GM23248 (cell line): Measurements from ENCODE around the gene NCBP3. TPM values are rescaled to one million over a fixed set of nuclear protein-coding genes. Genes with fewer than 3 reads are reported as not detected.
A peak's percentile ranks its signal among the peaks of the same experiment; 100 is the strongest.

Experiments
- DNase-seq: peaks from one replicate; pipeline ENCODE4 v3.0.0-alpha.2; 2015
- H2AFZ ChIP-seq: fragments of 200-600 bp; sonication (generic); 2 replicates; pipeline ENCODE4 v1.6.1; 2016; ENCODE audit warnings: antibody characterized with exemption
- H3F3A ChIP-seq: fragments of 200-600 bp; sonication (generic); 2 replicates; pipeline ENCODE4 v1.6.1; 2016; ENCODE audit warnings: mild to moderate bottlenecking, antibody characterized with exemption, mixed run types; ENCODE audit not compliant: insufficient read depth
- H3K27ac ChIP-seq: fragments of 200-600 bp; sonication (generic); 2 replicates; pipeline ENCODE4 v1.5.1; 2016; ENCODE audit warnings: mild to moderate bottlenecking
- H3K27me3 ChIP-seq: fragments of 200-600 bp; sonication (generic); replicated peaks from 2 replicates; pipeline ENCODE4 v1.6.1; 2016; ENCODE audit warnings: mild to moderate bottlenecking; ENCODE audit not compliant: insufficient read depth
- H3K36me3 ChIP-seq: fragments of 200-600 bp; sonication (generic); 2 replicates; pipeline ENCODE4 v1.6.1; 2016; ENCODE audit warnings: low read depth, mild to moderate bottlenecking
- H3K4me1 ChIP-seq: fragments of 200-600 bp; sonication (generic); 2 replicates; pipeline ENCODE4 v1.6.1; 2016; ENCODE audit warnings: mild to moderate bottlenecking; ENCODE audit not compliant: insufficient read depth
- H3K4me2 ChIP-seq: fragments of 200-600 bp; sonication (generic); one replicate; pipeline ENCODE4 v1.6.1; 2016; ENCODE audit warnings: mild to moderate bottlenecking; ENCODE audit not compliant: unreplicated experiment
- H3K4me3 ChIP-seq: fragments of 200-600 bp; sonication (generic); 2 replicates; pipeline ENCODE4 v1.5.1; 2016; ENCODE audit warnings: mild to moderate bottlenecking
- H3K79me2 ChIP-seq: fragments of 200-600 bp; sonication (generic); 2 replicates; pipeline ENCODE4 v1.6.1; 2016; ENCODE audit warnings: mild to moderate bottlenecking; ENCODE audit not compliant: insufficient read depth
- H3K9ac ChIP-seq: fragments of 200-600 bp; sonication (generic); 2 replicates; pipeline ENCODE4 v1.6.1; 2016; ENCODE audit warnings: mild to moderate bottlenecking
- H3K9me2 ChIP-seq: fragments of 200-600 bp; sonication (generic); 2 replicates; pipeline ENCODE4 v1.6.1; 2016; ENCODE audit warnings: mixed run types, mild to moderate bottlenecking, moderate library complexity; ENCODE audit not compliant: insufficient read depth
- H3K9me3 ChIP-seq: fragments of 200-600 bp; sonication (generic); one replicate; pipeline ENCODE4 v1.6.1; 2017; ENCODE audit warnings: low read depth
- H4K20me1 ChIP-seq: fragments of 200-600 bp; sonication (generic); 2 replicates; pipeline ENCODE4 v1.6.0; 2016; ENCODE audit not compliant: insufficient read depth
- EZH2 ChIP-seq: fragments of 200-600 bp; sonication (generic); IDR thresholded peaks from 2 replicates; pipeline ENCODE4 v1.6.1; 2018; ENCODE audit warnings: antibody characterized with exemption, mild to moderate bottlenecking; ENCODE audit not compliant: insufficient read depth, poor library complexity, severe bottlenecking
- EZH2phosphoT487 ChIP-seq: fragments of 200-600 bp; sonication (generic); IDR thresholded peaks from 2 replicates; pipeline ENCODE4 v1.6.1; 2018; ENCODE audit warnings: antibody characterized with exemption, moderate library complexity, mild to moderate bottlenecking, low read depth; ENCODE audit not compliant: insufficient read depth
- WGBS, 2 experiments: methylation state at CpG; one replicate each; pipeline ENCODE4 v1.1.6; 2015 to 2017; ENCODE audit warnings: low lambda C conversion rate in 2 of 2, low coverage in 1 of 2; ENCODE audit errors: missing lambda C conversion rate in 2 of 2; 5-methylcytosine and 5-hydroxymethylcytosine counted together
- in situ Hi-C: fragments of 300-500 bp; cut with MboI; formaldehyde crosslinking; loops from 2 replicates; pipeline ENCODE4 v1.15.0; 2020
- polyA plus RNA-seq: library from polyadenylated mRNA; unstranded; fragments of >200 nt; fragmentation: Nextera tagmentation; extraction: Ambion mirVana; gene quantifications from 2 replicates; pipeline ENCODE4 v1.2.1, GENCODE V29; 2016
- total RNA-seq: library from RNA; depleted of rRNA; stranded (reverse); fragments of >200 nt; shearing (Covaris generic); gene quantifications from 2 replicates; pipeline ENCODE4 v1.2.3, GENCODE V29; 2014

The NCBP3 gene
- total and polyA plus RNA-seq, 2 experiments from 2014 or later = 16.6 to 20.1 TPM

- in situ Hi-C loops = no loop called here
- Histone ChIP-seq H3K9ac (no peak overlapping the region), H3K27me3 (no peaks in the 10 kb centered on the region), H4K20me1 (no peaks in the 10 kb centered on the region), H2AFZ (no peak overlapping the region), H3K4me1 (peaks cover 27% of the 10 kb centered on the region), H3K27ac (no peak overlapping the region), H3K36me3 (no peaks in the 10 kb centered on the region), H3K4me3 (no peak overlapping the region), H3K9me2 (no peaks in the 10 kb centered on the region), H3K9me3 (no peaks in the 10 kb centered on the region), H3K79me2 (peaks cover 17% of the 10 kb centered on the region), H3K4me2 (no peak overlapping the region), H3F3A (peaks cover 13% of the 10 kb centered on the region)
- no peak for TF ChIP-seq EZH2
- TF ChIP-seq EZH2phosphoT487 = no peak
- 90 to 93% methylated on average over 11 to 12 of the region's 12 CpGs for WGBS, 2 experiments
- DNase-seq = no peak
Measured at GRCh38 chr17:3884188-3884587, 38.1 kb upstream of the NCBP3 start.

- peaks cover 19% of the 10 kb centered on the region for H3K4me1 ChIP-seq
- no peak for DNase-seq
- H3K27me3 ChIP-seq = no peaks in the 10 kb centered on the region
- peaks cover 12% of the 10 kb centered on the region for H3K79me2 ChIP-seq
- TF ChIP-seq EZH2 = no peak
- TF ChIP-seq EZH2phosphoT487 = no peak
- H3K4me2 ChIP-seq = no peak overlapping the region
- H4K20me1 ChIP-seq = no peaks in the 10 kb centered on the region
- 75 to 78% methylated on average over 4 of the region's 4 CpGs for WGBS, 2 experiments
- H3K36me3 ChIP-seq = no peaks in the 10 kb centered on the region
- in situ Hi-C loops = no loop called here
- no peaks in the 10 kb centered on the region for H3K9me3 ChIP-seq
- H3F3A ChIP-seq = no peaks in the 10 kb centered on the region
- H2AFZ ChIP-seq = no peak overlapping the region
- no peak overlapping the region for H3K4me3 ChIP-seq
- no peaks in the 10 kb centered on the region for H3K9me2 ChIP-seq
- no peak overlapping the region for H3K27ac ChIP-seq
- H3K9ac ChIP-seq = no peak overlapping the region
Measured at GRCh38 chr17:3882276-3882675, 36.2 kb upstream of the NCBP3 start.

GRCh38 chr17:3880983-3881382, 34.9 kb upstream of the NCBP3 start:
- no peak overlapping the region for H3K4me3 ChIP-seq
- no peaks in the 10 kb centered on the region for H3K36me3 ChIP-seq
- no peak overlapping the region for H3K4me2 ChIP-seq
- no peak overlapping the region for H3K9ac ChIP-seq
- no peak overlapping the region for H3K27ac ChIP-seq
- no peak overlapping the region for H2AFZ ChIP-seq
- no peaks in the 10 kb centered on the region for H3K79me2 ChIP-seq
- TF ChIP-seq EZH2 = no peak
- TF ChIP-seq EZH2phosphoT487 = no peak
- no peaks in the 10 kb centered on the region for H3K9me2 ChIP-seq
- 87 to 88% methylated on average over 7 of the region's 7 CpGs for WGBS, 2 experiments
- peaks cover 14% of the 10 kb centered on the region for H3K4me1 ChIP-seq
- in situ Hi-C loops = no loop called here
- H3F3A ChIP-seq = no peaks in the 10 kb centered on the region
- H4K20me1 ChIP-seq = no peaks in the 10 kb centered on the region
- no peaks in the 10 kb centered on the region for H3K27me3 ChIP-seq
- DNase-seq = no peak
- H3K9me3 ChIP-seq = no peaks in the 10 kb centered on the region

- Histone ChIP-seq H3K9me3 (no peaks in the 10 kb centered on the region), H3K9me2 (no peaks in the 10 kb centered on the region), H3K79me2 (no peaks in the 10 kb centered on the region), H3K9ac (peak overlapping the region; percentile 56), H3K36me3 (no peaks in the 10 kb centered on the region), H4K20me1 (no peaks in the 10 kb centered on the region), H2AFZ (no peak overlapping the region), H3K4me3 (no peak overlapping the region), H3K4me2 (no peak overlapping the region), H3K4me1 (peaks cover 9% of the 10 kb centered on the region; the same call in 1 of the 2 replicates), H3K27ac (peak overlapping the region; percentile 58), H3K27me3 (no peaks in the 10 kb centered on the region), H3F3A (no peaks in the 10 kb centered on the region)
- in situ Hi-C loops = no loop called here
- no peak for DNase-seq
- WGBS, 2 experiments = 43 to 64% methylated on average over 17 to 24 of the region's 25 CpGs
- TF ChIP-seq EZH2phosphoT487 (no peak), EZH2 (no peak)
Measured at GRCh38 chr17:3879591-3880417, 33.8 kb upstream of the NCBP3 start.
